Neuronal stem cell (in vitro differentiated cells): ENCODE results near the gene MTF1.

Experiments used
- DNase-seq: peaks from one replicate; pipeline ENCODE4 v3.0.0-alpha.2; 2013; ENCODE audit warnings: low spot score
- H2AFZ ChIP-seq: one replicate; pipeline ENCODE4 v1.6.1; 2013; ENCODE audit warnings: mild to moderate bottlenecking, low read length, inconsistent platforms
- H2AK5ac ChIP-seq: 2 replicates; pipeline ENCODE4 v1.6.1; 2013; ENCODE audit warnings: low read depth, mild to moderate bottlenecking, inconsistent platforms, low read length, moderate library complexity, mixed read lengths
- H2BK120ac ChIP-seq: 2 replicates; pipeline ENCODE4 v1.6.1; 2013; ENCODE audit warnings: low read depth, mild to moderate bottlenecking, inconsistent platforms, low read length, moderate library complexity, mixed read lengths
- H2BK12ac ChIP-seq: one replicate; pipeline ENCODE4 v1.6.1; 2013; ENCODE audit warnings: low read length, inconsistent platforms
- H2BK15ac ChIP-seq: 2 replicates; pipeline ENCODE4 v1.6.1; 2013; ENCODE audit warnings: mild to moderate bottlenecking, low read length, inconsistent platforms, mixed read lengths
- H2BK5ac ChIP-seq: one replicate; pipeline ENCODE4 v1.6.1; 2013; ENCODE audit warnings: inconsistent platforms, mild to moderate bottlenecking, low read length, moderate library complexity
- H3K14ac ChIP-seq: one replicate; pipeline ENCODE4 v1.6.1; 2013; ENCODE audit warnings: low read length, inconsistent platforms
- H3K18ac ChIP-seq: 2 replicates; pipeline ENCODE4 v1.6.1; 2013; ENCODE audit warnings: low read length, inconsistent platforms
- H3K23ac ChIP-seq: 2 replicates; pipeline ENCODE4 v1.6.1; 2013; ENCODE audit warnings: low read depth, mild to moderate bottlenecking, mixed read lengths, low read length, inconsistent platforms; ENCODE audit not compliant: poor library complexity
- H3K27ac ChIP-seq: replicated peaks from 3 replicates; pipeline ENCODE4 v1.5.1; 2013; ENCODE audit warnings: low read length, inconsistent platforms
- H3K27me3 ChIP-seq, 3 experiments: 2 replicates each; pipeline ENCODE4 v1.6.1; 2013; ENCODE audit warnings: low read length in 3 of 3, mild to moderate bottlenecking in 2 of 3, inconsistent platforms in 1 of 3, low read depth in 1 of 3, mixed read lengths in 1 of 3, moderate library complexity in 1 of 3; ENCODE audit not compliant: control insufficient read depth in 3 of 3, insufficient read depth in 3 of 3
- H3K36me3 ChIP-seq, 2 donors: replicated peaks in 1 of 2; 2 replicates each; pipeline ENCODE4 v1.6.1; 2013; ENCODE audit warnings: low read length in 2 of 2; ENCODE audit not compliant: control insufficient read depth in 2 of 2, insufficient read depth in 2 of 2
- H3K4ac ChIP-seq: 2 replicates; pipeline ENCODE4 v1.6.1; 2013; ENCODE audit warnings: inconsistent platforms, mild to moderate bottlenecking, low read length, moderate library complexity
- H3K4me1 ChIP-seq, 2 donors: 1 replicate in 1 of 2; 2 replicates in 1 of 2; pipeline ENCODE4 v1.6.1; 2013; ENCODE audit warnings: low read length in 2 of 2, low read depth in 1 of 2; ENCODE audit not compliant: control insufficient read depth in 2 of 2, insufficient read depth in 1 of 2
- H3K4me2 ChIP-seq: one replicate; pipeline ENCODE4 v1.6.1; 2013; ENCODE audit warnings: mild to moderate bottlenecking, low read length, inconsistent platforms; ENCODE audit not compliant: insufficient read depth, poor library complexity, severe bottlenecking
- H3K4me3 ChIP-seq, 2 donors: 2 replicates each; pipeline ENCODE4 v1.5.1; 2013; ENCODE audit warnings: low read length in 2 of 2, mild to moderate bottlenecking in 2 of 2, inconsistent platforms in 1 of 2, moderate library complexity in 1 of 2
- H3K79me1 ChIP-seq: one replicate; pipeline ENCODE4 v1.6.1; 2013; ENCODE audit warnings: low read depth, mild to moderate bottlenecking, inconsistent platforms, low read length, moderate library complexity
- H3K9ac ChIP-seq: one replicate; pipeline ENCODE4 v1.6.1; 2013; ENCODE audit warnings: mild to moderate bottlenecking, low read depth, low read length, inconsistent platforms; ENCODE audit not compliant: poor library complexity
- H3K9me3 ChIP-seq, 2 donors: replicated peaks in 1 of 2; 2 replicates each; pipeline versions ENCODE3 to v1.6.1; 2013; ENCODE audit warnings: low read length in 2 of 2, mild to moderate bottlenecking in 2 of 2, inconsistent platforms in 1 of 2, low read depth in 1 of 2, mixed read lengths in 1 of 2, moderate library complexity in 1 of 2; ENCODE audit not compliant: control insufficient read depth in 2 of 2, insufficient read depth in 1 of 2
- H4K8ac ChIP-seq: one replicate; pipeline ENCODE4 v1.6.1; 2013; ENCODE audit warnings: low read depth, mild to moderate bottlenecking, inconsistent platforms, low read length, moderate library complexity
- H4K91ac ChIP-seq: one replicate; pipeline ENCODE4 v1.6.1; 2013; ENCODE audit warnings: low read length, low read depth, mild to moderate bottlenecking, inconsistent platforms; ENCODE audit not compliant: poor library complexity
- WGBS, 2 donors: extraction: QIAGEN DNeasy Blood & Tissue Kit; methylation state at CpG; one replicate each; pipeline ENCODE4 v1.1.7; 2013; ENCODE audit warnings: missing lambda C conversion rate in 2 of 2, mixed read lengths in 1 of 2; ENCODE audit not compliant: insufficient read length in 2 of 2, insufficient replicate concordance in 1 of 2; ENCODE audit errors: extremely low coverage in 2 of 2; 5-methylcytosine and 5-hydroxymethylcytosine counted together

MTF1 gene

DNA sequence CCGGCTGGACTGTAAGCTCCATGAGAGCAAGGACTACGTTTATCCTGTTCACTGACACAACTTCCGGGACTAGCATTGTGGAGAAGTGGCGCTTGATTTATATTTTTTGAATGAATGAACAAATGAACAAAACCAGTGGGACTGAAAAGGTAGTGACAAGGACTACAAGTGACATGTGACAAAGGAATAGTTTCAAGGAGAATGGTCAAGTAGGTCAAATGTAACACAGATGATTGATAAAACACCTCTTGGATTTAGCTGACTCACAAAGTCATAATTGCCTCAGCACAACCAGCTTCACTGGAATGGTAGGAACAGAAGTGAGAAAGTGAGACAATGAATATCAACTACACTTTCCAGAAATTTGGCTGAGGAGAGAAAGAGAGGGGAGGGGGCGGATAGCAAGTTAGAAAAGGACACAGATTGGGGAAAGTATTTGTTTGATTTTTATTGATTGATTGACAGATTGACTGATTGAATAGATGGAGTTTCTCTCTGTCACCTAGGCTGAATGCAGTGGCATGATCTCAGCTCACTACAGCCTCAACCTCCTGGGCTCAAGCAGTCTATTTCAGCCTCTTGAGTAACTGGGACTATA, 14.2 kb downstream of the MTF1 start:
- WGBS, 2 donors: no CpG with 5 or more reads among the region's 5 CpGs
- Histone ChIP-seq H3K9ac (no peak overlapping the region), H3K9me3 (no peaks in the 10 kb centered on the region), H4K8ac (no peak overlapping the region), H3K18ac (no peak overlapping the region), H2BK5ac (no peak overlapping the region), H3K23ac (no peak overlapping the region), H3K27ac (no peak overlapping the region), H3K4me2 (no peak overlapping the region), H3K4ac (no peak overlapping the region), H3K36me3 (peaks cover 0 to 47% of the 10 kb centered on the region in 2 donors), H3K4me3 (no peak overlapping the region), H3K27me3 (no peaks in the 10 kb centered on the region), H2BK15ac (no peak overlapping the region), H2AK5ac (no peak overlapping the region), H3K4me1 (no peaks in the 10 kb centered on the region), H2AFZ (no peak overlapping the region), H4K91ac (no peak overlapping the region), H2BK12ac (no peak overlapping the region), H3K14ac (no peak overlapping the region), H2BK120ac (no peak overlapping the region), H3K79me1 (peaks cover 2% of the 10 kb centered on the region)
- DNase-seq: no peak

DNA sequence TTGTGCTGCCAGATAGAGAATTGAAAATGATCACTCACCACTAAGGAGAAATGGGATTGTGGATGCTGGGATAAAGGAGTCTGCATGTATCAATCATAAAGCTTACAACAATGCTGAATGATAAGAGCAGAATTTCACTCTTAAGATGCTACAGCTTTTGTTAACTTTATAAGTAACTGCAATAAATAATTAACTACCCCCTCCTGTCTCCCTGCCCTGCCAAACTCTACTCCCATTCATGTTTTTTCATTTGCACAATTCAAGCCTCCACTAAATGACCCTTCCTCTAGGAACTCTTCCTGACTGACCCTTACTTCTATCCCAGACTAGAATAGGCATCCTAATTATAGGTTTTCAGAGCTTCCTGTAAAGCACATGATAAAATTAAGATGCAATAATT, 14.9 kb downstream of the MTF1 start:
- no peak overlapping the region for H2BK15ac ChIP-seq
- no peak overlapping the region for H2BK120ac ChIP-seq
- H3K36me3 ChIP-seq: peaks cover 4 to 49% of the 10 kb centered on the region in 2 donors
- no peak overlapping the region for H2BK12ac ChIP-seq
- H3K4me1 ChIP-seq: no peaks in the 10 kb centered on the region
- no peak overlapping the region for H3K4me3 ChIP-seq
- H4K91ac ChIP-seq: no peak overlapping the region
- no peaks in the 10 kb centered on the region for H3K27me3 ChIP-seq
- no peak for DNase-seq
- H3K27ac ChIP-seq: no peak overlapping the region
- no peak overlapping the region for H3K23ac ChIP-seq
- no peak overlapping the region for H3K14ac ChIP-seq
- H4K8ac ChIP-seq: no peak overlapping the region
- H3K18ac ChIP-seq: no peak overlapping the region
- H3K79me1 ChIP-seq: peaks cover 3% of the 10 kb centered on the region
- no peak overlapping the region for H2AFZ ChIP-seq
- no peak overlapping the region for H3K4ac ChIP-seq
- H3K9me3 ChIP-seq: no peaks in the 10 kb centered on the region
- H2AK5ac ChIP-seq: no peak overlapping the region
- no peak overlapping the region for H2BK5ac ChIP-seq
- no peak overlapping the region for H3K9ac ChIP-seq
- H3K4me2 ChIP-seq: no peak overlapping the region

- Histone ChIP-seq H2AFZ (no peak overlapping the region), H3K4me2 (no peak overlapping the region), H3K4me1 (no peaks in the 10 kb centered on the region), H2BK12ac (no peak overlapping the region), H3K14ac (no peak overlapping the region), H3K4ac (no peak overlapping the region), H4K8ac (no peak overlapping the region), H3K27me3 (no peaks in the 10 kb centered on the region), H3K9me3 (no peaks in the 10 kb centered on the region), H2AK5ac (no peak overlapping the region), H3K27ac (no peak overlapping the region), H2BK15ac (no peak overlapping the region), H3K23ac (no peak overlapping the region), H3K4me3 (no peak overlapping the region), H3K18ac (no peak overlapping the region), H3K9ac (no peak overlapping the region), H3K36me3 (peaks cover 13 to 55% of the 10 kb centered on the region in 2 donors), H4K91ac (no peak overlapping the region), H2BK120ac (no peak overlapping the region), H3K79me1 (peaks cover 3% of the 10 kb centered on the region), H2BK5ac (no peak overlapping the region)
- no CpG with 5 or more reads among the region's 3 CpGs for WGBS, 2 donors
- DNase-seq: no peak
These were observed 17.7 kb downstream of the MTF1 start for GRCh38 chr1:37841652-37842051.

DNA sequence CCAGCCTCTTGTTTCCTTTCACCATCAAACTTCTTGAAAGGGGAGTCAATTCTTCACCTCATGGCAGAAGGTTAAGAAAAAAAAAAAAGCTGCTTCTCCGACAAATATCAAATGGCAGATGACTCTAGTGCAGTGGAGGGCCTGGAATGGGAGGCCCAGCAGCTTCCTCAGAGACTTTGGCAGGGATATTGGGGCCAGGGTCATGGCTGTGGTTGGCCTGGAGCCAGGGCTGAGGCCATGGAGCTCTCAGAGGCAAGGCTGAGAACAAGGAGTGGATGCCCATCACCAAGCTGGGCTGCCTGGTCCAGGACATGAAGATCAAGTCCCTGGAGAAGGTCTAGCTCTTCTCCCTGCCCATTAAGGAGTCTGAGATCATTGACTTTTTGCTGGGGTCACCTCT, 18.7 kb downstream of the MTF1 start:
- H3K4me3 ChIP-seq: no peak overlapping the region
- no peak overlapping the region for H3K4me2 ChIP-seq
- H2BK12ac ChIP-seq: no peak overlapping the region
- H4K8ac ChIP-seq: peak overlapping the region; percentile 87
- H3K18ac ChIP-seq: no peak overlapping the region
- H2BK120ac ChIP-seq: no peak overlapping the region
- H3K9me3 ChIP-seq: no peaks in the 10 kb centered on the region
- no peak overlapping the region for H2AK5ac ChIP-seq
- H3K27ac ChIP-seq: no peak overlapping the region
- H3K23ac ChIP-seq: peak overlapping the region; percentile 47
- H3K27me3 ChIP-seq: no peaks in the 10 kb centered on the region
- no peak overlapping the region for H2BK5ac ChIP-seq
- no peak overlapping the region for H2BK15ac ChIP-seq
- H3K36me3 ChIP-seq: peaks cover 13 to 54% of the 10 kb centered on the region in 2 donors
- WGBS, 2 donors: no CpG with 5 or more reads among the region's 1 CpG
- DNase-seq: no peak
- no peak overlapping the region for H3K9ac ChIP-seq
- H3K4me1 ChIP-seq: no peaks in the 10 kb centered on the region
- no peak overlapping the region for H4K91ac ChIP-seq
- peaks cover 3% of the 10 kb centered on the region for H3K79me1 ChIP-seq
- no peak overlapping the region for H3K14ac ChIP-seq
- H3K4ac ChIP-seq: no peak overlapping the region
- no peak overlapping the region for H2AFZ ChIP-seq
